ENCODE data around the gene TIAM2. TPM values are rescaled to one million over a fixed set of nuclear protein-coding genes. Genes with fewer than 3 reads are reported as not detected.

The TIAM2 gene
- total RNA-seq, 4 donors from 2014 or later = 4.2 to 12.7 (median 7.5) TPM

DNA sequence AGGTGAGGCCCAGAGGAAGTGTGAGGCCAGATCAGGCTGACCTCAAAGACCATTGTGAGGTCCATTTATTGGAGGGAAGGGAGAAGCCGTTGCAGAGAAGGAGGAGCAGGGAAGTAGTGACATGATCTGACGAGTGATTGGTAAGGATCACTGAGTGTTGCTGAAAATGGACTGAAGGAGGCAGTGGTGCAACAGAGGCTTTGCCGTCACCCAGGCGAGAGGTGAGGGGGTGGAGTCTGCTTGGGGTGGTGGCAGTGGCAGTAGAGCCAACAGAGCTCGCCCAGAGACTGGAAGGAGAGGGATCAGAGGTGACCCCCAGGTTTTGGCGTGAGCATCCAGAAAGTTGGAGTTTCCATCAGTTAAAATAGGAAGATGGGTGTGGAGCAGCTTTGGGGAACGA lies 200.8 kb downstream of the TIAM2 start:
- 90 to 95% methylated on average over 3 to 7 of the region's 7 CpGs for WGBS, 2 donors (ENCODE audit: low coverage in 1 of 2)
- Histone ChIP-seq H3K27ac (no peak overlapping the region), H3K4me3 (no peak overlapping the region), H3K36me3 (no peaks in the 10 kb centered on the region), H3K27me3 (no peaks in the 10 kb centered on the region), H3K9me3 (no peaks in the 10 kb centered on the region), H3K4me1 (peaks cover 0 to 2% (median under 1%) of the 10 kb centered on the region in 4 donors)
- in situ Hi-C loops (cut with MboI; ENCODE audit: low pct_ligation_motif_present in 1 of 4, low pct_unique_long_range_greater_than_20kb in 1 of 4, low sequenced_read_pairs in 3 of 4) (loop anchor here in 1 of 4 donors (25.0 kb wide), 1 partner anchor 509 kb away; no protein-coding TSS in a partner anchor), intact Hi-C loops (cut with DNase I; ENCODE audit: low total_unique reads) (no loop called here)
- TF ChIP-seq EP300 (IDR thresholded peaks at IDR 0.05; ENCODE audit: low read depth) (no peak), POLR2A (IDR thresholded peaks at IDR 0.05) (no peak), POLR2AphosphoS5 (IDR thresholded peaks at IDR 0.05) (no peak)
- TF ChIP-seq, protein P1, sequence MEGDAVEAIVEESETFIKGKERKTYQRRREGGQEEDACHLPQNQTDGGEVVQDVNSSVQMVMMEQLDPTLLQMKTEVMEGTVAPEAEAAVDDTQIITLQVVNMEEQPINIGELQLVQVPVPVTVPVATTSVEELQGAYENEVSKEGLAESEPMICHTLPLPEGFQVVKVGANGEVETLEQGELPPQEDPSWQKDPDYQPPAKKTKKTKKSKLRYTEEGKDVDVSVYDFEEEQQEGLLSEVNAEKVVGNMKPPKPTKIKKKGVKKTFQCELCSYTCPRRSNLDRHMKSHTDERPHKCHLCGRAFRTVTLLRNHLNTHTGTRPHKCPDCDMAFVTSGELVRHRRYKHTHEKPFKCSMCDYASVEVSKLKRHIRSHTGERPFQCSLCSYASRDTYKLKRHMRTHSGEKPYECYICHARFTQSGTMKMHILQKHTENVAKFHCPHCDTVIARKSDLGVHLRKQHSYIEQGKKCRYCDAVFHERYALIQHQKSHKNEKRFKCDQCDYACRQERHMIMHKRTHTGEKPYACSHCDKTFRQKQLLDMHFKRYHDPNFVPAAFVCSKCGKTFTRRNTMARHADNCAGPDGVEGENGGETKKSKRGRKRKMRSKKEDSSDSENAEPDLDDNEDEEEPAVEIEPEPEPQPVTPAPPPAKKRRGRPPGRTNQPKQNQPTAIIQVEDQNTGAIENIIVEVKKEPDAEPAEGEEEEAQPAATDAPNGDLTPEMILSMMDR (IDR thresholded peaks at IDR 0.05) = no peak
- DNase-seq = no peak

DNA sequence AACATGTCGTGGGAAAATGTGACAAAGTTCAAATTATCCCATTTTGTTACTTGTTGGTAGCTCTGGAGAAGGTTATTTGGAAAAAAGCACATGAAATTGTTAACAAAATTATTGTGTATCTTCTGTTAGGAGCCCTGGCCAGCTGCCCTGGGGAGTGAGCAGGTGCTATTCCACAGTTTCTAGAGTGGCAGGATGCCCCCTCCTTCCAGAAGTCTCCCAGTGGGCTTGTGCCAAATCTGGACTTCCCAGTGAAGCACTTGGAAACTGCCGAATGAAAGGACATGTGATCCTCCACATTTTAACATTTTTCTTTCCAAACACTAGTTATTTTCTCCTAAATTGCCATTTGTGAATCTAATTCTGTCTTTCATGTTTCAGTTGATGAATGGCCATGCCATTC lies 201.8 kb downstream of the TIAM2 start:
- 76 to 100% methylated on average over 1 to 2 of the region's 2 CpGs for WGBS, 2 donors (ENCODE audit: low coverage in 1 of 2)
- intact Hi-C loops (cut with DNase I; ENCODE audit: low total_unique reads) (no loop called here), in situ Hi-C loops (cut with MboI; ENCODE audit: low pct_ligation_motif_present in 1 of 4, low pct_unique_long_range_greater_than_20kb in 1 of 4, low sequenced_read_pairs in 3 of 4) (loop anchor here in 1 of 4 donors (25.0 kb wide), 1 partner anchor 510 kb away; no protein-coding TSS in a partner anchor)
- Histone ChIP-seq H3K4me3 (no peak overlapping the region), H3K27ac (no peak overlapping the region), H3K36me3 (no peaks in the 10 kb centered on the region), H3K9me3 (no peaks in the 10 kb centered on the region), H3K4me1 (peaks cover 5 to 12% (median 9%) of the 10 kb centered on the region in 4 donors), H3K27me3 (no peaks in the 10 kb centered on the region)
- TF ChIP-seq POLR2AphosphoS5 (IDR thresholded peaks at IDR 0.05) (no peak), POLR2A (IDR thresholded peaks at IDR 0.05) (no peak), EP300 (IDR thresholded peaks at IDR 0.05; ENCODE audit: low read depth) (no peak)
- TF ChIP-seq, protein P1 (IDR thresholded peaks at IDR 0.05) = no peak
- no peak for DNase-seq

DNA sequence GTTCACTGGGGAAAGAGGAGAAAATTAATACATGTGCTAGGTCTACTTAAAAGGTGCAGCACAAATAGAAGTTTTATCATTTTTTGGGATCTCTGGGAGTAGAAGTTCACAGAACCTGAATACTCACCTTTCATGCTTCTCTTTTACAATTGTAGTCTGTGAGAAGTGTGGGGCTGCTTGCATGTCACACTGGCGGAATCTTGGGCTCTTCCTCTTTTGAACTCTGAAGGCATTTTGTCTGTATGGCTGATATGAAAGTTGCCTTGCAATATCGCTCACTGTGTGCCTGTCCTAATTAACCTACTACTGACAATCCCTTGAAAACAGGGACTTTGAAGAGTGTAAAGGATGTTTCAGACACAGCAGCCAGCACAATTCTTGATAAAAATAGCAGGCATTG lies 202.8 kb downstream of the TIAM2 start:
- DNase-seq = no peak
- 95 to 100% methylated on average over 1 to 2 of the region's 2 CpGs for WGBS, 2 donors (ENCODE audit: low coverage in 1 of 2)
- no peaks in the 10 kb centered on the region for H3K36me3 ChIP-seq
- intact Hi-C loops (cut with DNase I; ENCODE audit: low total_unique reads) = no loop called here
- in situ Hi-C loops (cut with MboI; ENCODE audit: low pct_ligation_motif_present in 1 of 4, low pct_unique_long_range_greater_than_20kb in 1 of 4, low sequenced_read_pairs in 3 of 4) = loop anchor here in 1 of 4 donors (25.0 kb wide), 1 partner anchor 511 kb away; no protein-coding TSS in a partner anchor
- H3K9me3 ChIP-seq = no peaks in the 10 kb centered on the region
- H3K27ac ChIP-seq = no peak overlapping the region
- TF ChIP-seq EP300 (IDR thresholded peaks at IDR 0.05; ENCODE audit: low read depth) = no peak
- TF ChIP-seq POLR2A (IDR thresholded peaks at IDR 0.05) = no peak
- TF ChIP-seq POLR2AphosphoS5 (IDR thresholded peaks at IDR 0.05) = no peak
- TF ChIP-seq, protein P1 (IDR thresholded peaks at IDR 0.05) = no peak
- no peak overlapping the region for H3K4me3 ChIP-seq
- no peaks in the 10 kb centered on the region for H3K27me3 ChIP-seq
- peaks cover 5 to 17% (median 12%) of the 10 kb centered on the region in 4 donors for H3K4me1 ChIP-seq

DNA sequence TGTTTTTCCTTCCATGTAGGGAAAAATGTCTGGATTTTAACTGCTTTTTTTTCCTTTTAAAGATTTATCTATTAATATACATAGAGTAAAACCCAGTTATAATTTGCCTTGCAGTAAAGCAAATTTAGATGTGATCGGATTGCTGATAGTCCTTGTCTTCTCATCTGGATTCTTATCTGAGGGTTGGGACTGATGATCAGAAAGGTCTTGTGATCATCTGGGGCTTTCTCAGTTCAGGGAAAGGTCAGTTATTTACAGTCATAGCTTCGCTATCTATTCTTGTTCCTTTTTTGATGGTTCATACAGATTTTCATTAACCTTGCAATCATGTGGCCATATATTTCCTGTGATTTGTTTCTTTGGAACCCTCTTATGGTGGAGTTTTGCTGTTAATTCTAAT lies 204.9 kb downstream of the TIAM2 start:
- Histone ChIP-seq H3K36me3 (no peaks in the 10 kb centered on the region), H3K4me3 (no peak overlapping the region), H3K27me3 (no peaks in the 10 kb centered on the region), H3K27ac (no peak overlapping the region), H3K4me1 (peaks cover 5 to 17% (median 12%) of the 10 kb centered on the region in 4 donors), H3K9me3 (no peaks in the 10 kb centered on the region)
- intact Hi-C loops (cut with DNase I; ENCODE audit: low total_unique reads) (no loop called here), in situ Hi-C loops (cut with MboI; ENCODE audit: low pct_ligation_motif_present in 1 of 4, low pct_unique_long_range_greater_than_20kb in 1 of 4, low sequenced_read_pairs in 3 of 4) (no loop called here)
- WGBS, 2 donors (ENCODE audit: low coverage in 1 of 2) = 78 to 79% methylated on average over 2 of the region's 2 CpGs
- DNase-seq = no peak
- TF ChIP-seq POLR2AphosphoS5 (IDR thresholded peaks at IDR 0.05) (no peak), EP300 (IDR thresholded peaks at IDR 0.05; ENCODE audit: low read depth) (no peak), POLR2A (IDR thresholded peaks at IDR 0.05) (no peak)
- TF ChIP-seq, protein P1 (IDR thresholded peaks at IDR 0.05) = no peak

All from transverse colon (tissue), 4 donors.